Fibroblast of the conjunctiva (primary cell): ENCODE measurements around the gene CTDSP2.
"Not testable (repeated sequence)": the region's sequence is repeated elsewhere in the genome, so short reads cannot be mapped to it uniquely, and the experiment has no call there.

Experiments used
- DNase-seq: peaks from one replicate; pipeline ENCODE4 v3.0.0-alpha.2; 2010; ENCODE audit warnings: low read depth

Gene CTDSP2

DNA sequence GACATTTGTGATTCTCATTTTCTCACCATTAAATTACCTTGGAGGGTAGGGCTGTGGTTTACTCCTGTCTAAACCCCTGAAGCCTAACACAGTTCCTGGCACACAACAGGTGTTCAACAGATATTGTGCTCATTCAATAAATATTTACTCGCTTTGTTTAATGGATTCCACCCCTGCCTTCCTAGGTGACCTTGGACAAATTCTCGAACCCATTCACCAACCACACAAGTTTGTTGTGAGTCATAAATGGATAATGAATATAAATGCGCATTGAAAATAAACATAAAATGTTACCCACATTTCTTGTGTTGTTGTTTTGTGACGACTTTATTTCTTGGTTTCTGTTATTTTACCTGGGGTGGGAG is 64.3 kb downstream of the CTDSP2 start:
- no peak for DNase-seq

- no peak for DNase-seq
These were observed 64.7 kb downstream of the CTDSP2 start for GRCh38 chr12:57781801-57782200.

DNA sequence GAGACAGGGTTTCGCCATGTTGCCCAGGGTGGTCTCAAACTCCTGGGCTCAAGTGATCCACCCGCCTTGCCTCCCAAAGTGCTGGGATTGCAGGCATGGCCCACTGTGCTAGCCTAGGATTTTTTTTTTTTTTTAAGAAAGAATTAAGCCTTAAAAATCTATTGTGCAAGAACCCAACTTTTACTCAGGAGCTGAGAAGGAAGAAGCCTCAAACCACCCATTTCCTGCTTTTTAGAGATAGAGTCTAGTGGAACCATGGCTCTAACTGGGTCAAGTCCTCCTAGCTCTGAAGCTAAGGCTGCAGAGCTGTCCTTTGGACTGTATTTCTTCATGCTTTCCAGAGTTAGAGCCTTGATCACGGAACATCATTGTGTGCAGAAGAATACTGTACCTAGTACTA is 65.3 kb downstream of the CTDSP2 start:
- DNase-seq, result no peak

GRCh38 chr12:57780284-57780897 is 66.1 kb downstream of the CTDSP2 start:
- no peak for DNase-seq

GRCh38 chr12:57779736-57780135 is 66.8 kb downstream of the CTDSP2 start:
- no peak for DNase-seq

DNA sequence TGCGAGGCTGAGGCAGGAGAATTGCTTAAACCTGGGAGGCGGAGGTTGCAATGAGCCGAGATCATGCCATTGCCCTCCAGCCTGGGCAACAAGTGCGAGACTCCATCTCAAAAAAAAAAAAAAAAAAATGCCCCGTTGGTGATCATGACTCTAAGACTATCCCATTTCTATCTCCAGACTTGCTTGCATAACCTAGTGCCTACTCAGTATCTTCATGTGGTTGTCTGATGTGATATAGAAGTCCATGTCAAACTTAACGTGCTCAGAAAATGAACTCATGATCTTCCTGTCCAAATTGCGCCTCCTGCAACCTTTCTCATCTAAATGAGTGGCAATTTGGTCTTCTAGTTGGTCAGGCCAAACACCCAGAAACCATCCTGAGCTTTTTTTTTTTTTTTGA is 68.6 kb downstream of the CTDSP2 start:
- DNase-seq, result no peak

DNA sequence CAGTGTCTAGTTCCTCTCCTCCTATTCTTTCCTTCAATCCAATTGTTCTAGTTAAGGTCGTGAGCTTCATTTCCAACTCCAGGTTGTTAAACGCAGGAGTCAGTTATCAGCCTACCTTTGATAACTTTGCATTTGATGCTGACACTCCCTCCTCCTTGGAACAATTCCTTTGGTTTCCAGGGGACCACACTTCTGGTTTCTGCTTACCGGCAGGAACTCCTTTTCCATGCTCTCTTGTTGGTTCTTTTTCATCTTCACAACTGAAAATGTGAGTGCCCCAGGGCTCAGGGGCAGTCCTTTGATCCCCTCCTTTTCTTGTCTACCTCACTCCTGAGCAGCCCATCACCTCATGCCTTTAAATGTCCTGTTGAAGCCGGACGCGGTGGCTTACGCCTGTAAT is 69.2 kb downstream of the CTDSP2 start:
- DNase-seq, result no peak

- DNase-seq, result no peak
These were observed 70.3 kb downstream of the CTDSP2 start for GRCh38 chr12:57776247-57776587.

GRCh38 chr12:57775563-57776246 is 70.8 kb downstream of the CTDSP2 start:
- DNase-seq, result no peak

DNA sequence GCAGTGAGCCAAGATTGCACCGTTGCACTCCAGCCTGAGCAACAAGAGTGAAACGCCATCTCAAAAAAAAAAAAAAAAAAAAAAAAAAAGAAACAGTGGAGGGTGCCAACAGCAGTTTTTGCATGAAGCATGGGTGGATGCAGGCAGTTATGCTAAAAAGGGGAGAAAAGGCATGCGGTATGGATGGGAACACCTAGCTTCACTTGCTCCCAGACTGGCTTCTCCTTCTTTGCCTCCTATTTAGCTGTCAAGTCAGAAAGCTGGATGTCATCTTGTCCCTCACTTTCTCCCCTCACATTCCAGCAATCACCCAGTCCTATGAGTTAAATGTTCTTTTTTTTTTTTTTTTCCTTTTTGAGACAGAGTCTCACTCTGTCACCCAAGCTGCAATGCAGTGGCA is 71.5 kb downstream of the CTDSP2 start:
- DNase-seq, result no peak

DNA sequence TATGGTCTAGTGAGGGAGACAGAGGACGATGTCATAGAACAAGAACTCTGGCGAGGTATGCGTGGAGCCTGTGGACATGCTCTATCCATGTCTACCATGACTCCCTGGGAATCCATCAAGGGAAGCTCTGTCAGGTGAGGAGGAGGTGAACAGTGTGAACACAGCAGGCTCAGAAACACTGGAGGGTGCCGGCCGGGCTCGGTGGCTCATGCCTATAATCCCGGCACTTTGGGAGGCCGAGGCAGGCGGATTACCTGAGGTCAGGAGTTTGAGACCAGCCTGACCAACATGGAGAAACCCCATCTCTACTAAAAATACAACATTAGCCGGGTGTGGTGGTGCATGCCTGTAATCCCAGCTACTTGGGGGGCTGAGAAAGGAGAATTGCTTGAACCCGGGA is 71.9 kb downstream of the CTDSP2 start:
- DNase-seq, result not testable (repeated sequence)

DNA sequence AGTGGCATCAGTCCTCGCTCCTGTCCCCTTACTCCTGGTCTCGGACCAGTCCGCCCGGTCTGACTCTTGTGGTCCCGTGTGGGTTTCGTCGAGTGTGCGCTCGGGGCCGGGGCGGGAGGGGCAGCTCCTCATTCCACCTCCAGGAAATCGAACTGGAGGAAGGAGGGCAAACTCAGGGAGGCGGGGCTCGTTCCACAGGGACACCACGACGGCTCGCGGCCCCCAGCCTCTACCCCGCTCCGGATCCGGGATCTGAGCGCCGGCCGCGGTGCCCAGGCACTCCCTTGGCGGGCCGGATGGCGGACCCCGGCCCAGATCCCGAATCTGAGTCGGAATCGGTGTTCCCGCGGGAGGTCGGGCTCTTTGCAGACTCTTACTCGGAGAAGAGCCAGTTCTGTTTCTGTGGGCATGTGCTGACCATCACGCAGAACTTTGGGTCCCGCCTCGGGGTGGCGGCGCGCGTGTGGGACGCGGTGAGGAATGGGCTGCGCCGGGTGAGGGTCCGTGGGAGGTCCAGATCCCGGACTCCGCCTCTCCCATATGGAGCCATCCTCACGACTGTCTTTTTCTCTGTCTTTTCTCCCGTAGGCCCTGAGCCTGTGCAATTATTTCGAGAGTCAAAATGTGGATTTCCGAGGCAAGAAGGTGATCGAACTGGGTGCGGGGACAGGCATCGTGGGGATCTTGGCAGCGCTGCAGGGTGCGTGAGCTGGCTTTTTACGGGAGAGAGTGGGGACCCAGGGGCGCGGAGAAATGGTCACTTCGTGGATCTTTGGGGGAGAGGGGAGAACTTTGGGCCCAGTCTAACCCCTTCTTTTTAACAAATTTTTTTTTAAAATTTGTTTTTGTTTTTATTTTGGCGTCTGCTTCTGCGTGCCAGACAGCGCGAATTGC is 73.9 kb downstream of the CTDSP2 start, which contains the start of gene EEF1AKMT3:
EEF1AKMT3 (plus strand) TSS at position 186 of the 894 bp plus-strand sequence; CDS start at position 297, 111 bp downstream.
- DNase-seq, result no peak

DNA sequence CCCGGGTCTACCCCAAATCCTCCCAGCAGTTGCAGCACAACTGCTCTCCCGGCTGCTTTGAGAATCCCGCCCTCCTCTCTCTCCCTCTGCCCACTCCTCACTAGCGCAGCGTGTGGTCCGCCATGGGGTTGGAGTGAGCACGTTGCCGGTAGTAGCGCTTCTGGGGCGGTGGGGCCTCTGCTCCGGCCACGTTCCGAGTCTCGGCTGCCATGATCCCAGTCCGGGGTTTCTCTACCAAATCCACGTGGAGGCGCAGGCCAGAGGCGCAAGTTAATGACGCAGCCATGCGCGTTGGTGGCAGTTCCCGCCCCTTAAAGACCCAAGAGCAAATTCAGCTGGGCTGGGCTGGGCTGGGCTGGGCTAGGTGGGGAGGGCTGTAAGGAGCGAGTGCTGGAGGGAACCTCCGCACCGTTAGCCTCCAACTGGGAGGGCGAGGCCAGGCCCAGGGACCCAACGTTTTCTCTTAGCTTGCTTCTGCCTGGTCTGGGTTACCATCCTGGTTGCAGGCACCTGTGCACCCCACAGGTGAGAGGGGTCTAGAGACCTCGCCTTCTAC is 74.6 kb downstream of the CTDSP2 start, which contains the start of gene METTL1:
METTL1 (minus strand) TSS at position 233 of the 556 bp plus-strand sequence; CDS start at position 211, 22 bp downstream.
- peak; percentile 91 for DNase-seq

DNA sequence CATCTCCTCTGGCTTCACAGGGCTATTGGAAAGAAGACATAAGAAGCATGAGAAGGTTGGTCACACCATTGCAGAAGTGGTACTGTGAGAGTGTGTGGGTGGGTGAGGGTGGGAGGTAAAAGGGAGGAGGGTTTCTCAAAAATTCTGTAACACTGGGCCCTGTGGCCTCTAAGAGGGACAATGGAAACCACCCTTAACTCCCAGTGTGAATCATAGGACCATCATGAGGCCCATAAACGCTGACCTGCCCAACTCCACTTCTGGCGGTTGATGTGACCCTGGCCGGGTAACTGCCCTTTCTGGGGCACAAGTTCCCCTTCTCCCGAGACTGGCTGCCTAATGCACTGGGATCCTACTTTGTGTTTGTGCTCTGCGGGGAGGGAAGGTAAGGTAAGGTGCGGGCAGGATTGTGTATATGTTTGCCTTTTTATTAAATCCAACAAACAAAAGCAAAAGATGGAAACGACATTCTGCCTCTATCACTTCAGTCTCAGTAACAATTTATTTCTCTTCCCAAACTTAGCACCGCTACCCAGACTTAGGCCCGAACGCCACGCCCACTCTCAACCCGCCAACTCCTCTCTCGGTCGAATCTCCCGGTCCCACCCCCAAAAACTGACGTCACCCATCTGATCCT is 75.2 kb downstream of the CTDSP2 start:
- DNase-seq, result peak; percentile 75

DNA sequence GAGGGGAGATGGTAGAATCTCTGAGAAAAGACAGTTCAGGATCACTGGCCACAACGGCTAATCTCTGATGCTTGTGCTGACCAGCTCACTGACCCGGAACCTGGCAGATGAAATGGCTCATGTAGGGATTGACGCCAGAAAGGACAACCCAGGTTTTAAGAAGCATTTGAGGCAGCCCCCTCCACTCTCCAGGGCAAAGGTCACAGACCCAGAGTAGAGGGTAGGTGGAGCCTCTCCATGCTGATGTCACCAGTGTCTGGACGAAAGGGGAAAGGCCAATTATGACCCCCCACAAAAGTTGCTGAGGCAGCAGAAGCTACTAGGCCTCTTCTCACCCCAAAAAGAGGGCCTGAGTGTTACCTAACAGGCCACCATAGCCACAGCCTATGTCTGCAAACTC is 75.8 kb downstream of the CTDSP2 start:
- no peak for DNase-seq
